ENCODE measurements around the gene MTUS2.

The MTUS2 gene

GRCh38 chr13:28942906-28943305 is 122.8 kb downstream of the MTUS2 start:
- H3K27ac ChIP-seq (ENCODE audit: low read depth, low read length), result no peak overlapping the region
- no peak for TF ChIP-seq CTCF (IDR thresholded peaks at IDR 0.05; ENCODE audit: low read depth, low read length, poor library complexity, severe bottlenecking)
- no peak for TF ChIP-seq EZH2phosphoT487 (IDR thresholded peaks at IDR 0.05; ENCODE audit: borderline replicate concordance, low read length)
- H3K36me3 ChIP-seq (ENCODE audit: control insufficient read depth, low read length), result no peaks in the 10 kb centered on the region

GRCh38 chr13:28953714-28954418 is 133.7 kb downstream of the MTUS2 start:
- Histone ChIP-seq H3K4me1 (ENCODE audit: control insufficient read depth, low read length) (no peaks in the 10 kb centered on the region), H3F3A (ENCODE audit: control insufficient read depth, insufficient read depth) (no peaks in the 10 kb centered on the region), H3K27ac (ENCODE audit: low read depth, low read length) (no peak overlapping the region), H3K9me2 (replicated peaks; ENCODE audit: control insufficient read depth, low read length) (no peaks in the 10 kb centered on the region), H3K4me3 (ENCODE audit: low read length) (no peak overlapping the region), H3K4me2 (ENCODE audit: low read length) (no peak overlapping the region), H3K27me3 (ENCODE audit: control insufficient read depth, low read length) (no peaks in the 10 kb centered on the region), H3K9me3 (ENCODE audit: control insufficient read depth, insufficient read depth, low read length) (no peaks in the 10 kb centered on the region), H3K79me2 (ENCODE audit: control insufficient read depth, low read length) (no peaks in the 10 kb centered on the region), H3K36me3 (ENCODE audit: control insufficient read depth, low read length) (no peaks in the 10 kb centered on the region), H4K20me1 (ENCODE audit: control insufficient read depth, insufficient read depth, low read depth, low read length) (no peaks in the 10 kb centered on the region)
- TF ChIP-seq EZH2phosphoT487 (IDR thresholded peaks at IDR 0.05; ENCODE audit: borderline replicate concordance, low read length) (no peak), CTCF (IDR thresholded peaks at IDR 0.05; ENCODE audit: low read depth, low read length, poor library complexity, severe bottlenecking) (peak; percentile 28)

More at GRCh38 chr13:28942906-28943305, 122.8 kb downstream of the MTUS2 start:
- no peaks in the 10 kb centered on the region for H3K9me2 ChIP-seq (replicated peaks; ENCODE audit: control insufficient read depth, low read length)
- H3K4me3 ChIP-seq (ENCODE audit: low read length), result no peak overlapping the region
- no peaks in the 10 kb centered on the region for H4K20me1 ChIP-seq (ENCODE audit: control insufficient read depth, insufficient read depth, low read depth, low read length)
- H3K27me3 ChIP-seq (ENCODE audit: control insufficient read depth, low read length), result no peaks in the 10 kb centered on the region
- no peaks in the 10 kb centered on the region for H3K4me1 ChIP-seq (ENCODE audit: control insufficient read depth, low read length)
- no peaks in the 10 kb centered on the region for H3K9me3 ChIP-seq (ENCODE audit: control insufficient read depth, insufficient read depth, low read length)
- H3K79me2 ChIP-seq (ENCODE audit: control insufficient read depth, low read length), result no peaks in the 10 kb centered on the region
- no peaks in the 10 kb centered on the region for H3F3A ChIP-seq (ENCODE audit: control insufficient read depth, insufficient read depth)
- no peak overlapping the region for H3K4me2 ChIP-seq (ENCODE audit: low read length)

- no peak overlapping the region for H3K4me2 ChIP-seq (ENCODE audit: low read length)
- H3K79me2 ChIP-seq (ENCODE audit: control insufficient read depth, low read length), result no peaks in the 10 kb centered on the region
- H3K4me3 ChIP-seq (ENCODE audit: low read length), result no peak overlapping the region
- no peak overlapping the region for H3K27ac ChIP-seq (ENCODE audit: low read depth, low read length)
- no peaks in the 10 kb centered on the region for H4K20me1 ChIP-seq (ENCODE audit: control insufficient read depth, insufficient read depth, low read depth, low read length)
- H3K27me3 ChIP-seq (ENCODE audit: control insufficient read depth, low read length), result no peaks in the 10 kb centered on the region
- H3F3A ChIP-seq (ENCODE audit: control insufficient read depth, insufficient read depth), result no peaks in the 10 kb centered on the region
- H3K9me2 ChIP-seq (replicated peaks; ENCODE audit: control insufficient read depth, low read length), result no peaks in the 10 kb centered on the region
- no peaks in the 10 kb centered on the region for H3K36me3 ChIP-seq (ENCODE audit: control insufficient read depth, low read length)
- no peaks in the 10 kb centered on the region for H3K4me1 ChIP-seq (ENCODE audit: control insufficient read depth, low read length)
- TF ChIP-seq CTCF (IDR thresholded peaks at IDR 0.05; ENCODE audit: low read depth, low read length, poor library complexity, severe bottlenecking) (no peak), EZH2phosphoT487 (IDR thresholded peaks at IDR 0.05; ENCODE audit: borderline replicate concordance, low read length) (no peak)
- H3K9me3 ChIP-seq (ENCODE audit: control insufficient read depth, insufficient read depth, low read length), result no peaks in the 10 kb centered on the region
These were observed 134.2 kb downstream of the MTUS2 start for GRCh38 chr13:28954419-28954725.

All from DOHH2 (cell line).